Measurements from ENCODE around the gene MX2. TPM values are rescaled to one million over a fixed set of nuclear protein-coding genes. Genes with fewer than 3 reads are reported as not detected.

MX2 gene
- total RNA-seq, 1 experiment from 2014 or later, result 17.6 TPM

- peaks cover 12% of the 10 kb centered on the region for H3K36me3 Mint-ChIP-seq (ENCODE audit: insufficient read depth, unreplicated experiment)
- DNase-seq, result no peak
- intact Hi-C loops (cut with micrococcal nuclease; ENCODE audit: unreplicated experiment), result no loop called here
- no TSS peak for BruUV-seq (replicated peaks)
- CTCF ChIA-PET, result no interaction called here
- no peaks in the 10 kb centered on the region for H3K27me3 Mint-ChIP-seq (ENCODE audit: unreplicated experiment)
- no peaks in the 10 kb centered on the region for H3K4me1 Mint-ChIP-seq (ENCODE audit: low read depth, unreplicated experiment)
- H3K27ac Mint-ChIP-seq (ENCODE audit: unreplicated experiment), result no peak overlapping the region
- H3K9me3 Mint-ChIP-seq (ENCODE audit: low read depth, unreplicated experiment), result peaks cover 4% of the 10 kb centered on the region
- no peak overlapping the region for H3K4me3 Mint-ChIP-seq (ENCODE audit: low read depth, unreplicated experiment)
- no peak for TF ChIP-seq CTCF (IDR thresholded peaks at IDR 0.05; ENCODE audit: unreplicated experiment)
Observed at GRCh38 chr21:41438425-41439113, 76.7 kb downstream of the MX2 start.

GRCh38 chr21:41439248-41439647, 77.4 kb downstream of the MX2 start:
- CTCF ChIA-PET, result no interaction called here
- Mint-ChIP-seq H3K36me3 (ENCODE audit: insufficient read depth, unreplicated experiment) (peaks cover 12% of the 10 kb centered on the region), H3K27me3 (ENCODE audit: unreplicated experiment) (no peaks in the 10 kb centered on the region), H3K9me3 (ENCODE audit: low read depth, unreplicated experiment) (peaks cover 4% of the 10 kb centered on the region), H3K4me3 (ENCODE audit: low read depth, unreplicated experiment) (no peak overlapping the region), H3K27ac (ENCODE audit: unreplicated experiment) (no peak overlapping the region), H3K4me1 (ENCODE audit: low read depth, unreplicated experiment) (no peaks in the 10 kb centered on the region)
- no TSS peak for BruUV-seq (replicated peaks)
- intact Hi-C loops (cut with micrococcal nuclease; ENCODE audit: unreplicated experiment), result no loop called here
- TF ChIP-seq CTCF (IDR thresholded peaks at IDR 0.05; ENCODE audit: unreplicated experiment), result no peak
- DNase-seq, result no peak

- no peaks in the 10 kb centered on the region for H3K27me3 Mint-ChIP-seq (ENCODE audit: unreplicated experiment)
Observed at GRCh38 chr21:41441546-41441945, 79.7 kb downstream of the MX2 start.

GRCh38 chr21:41442481-41443186, 80.8 kb downstream of the MX2 start:
- CTCF ChIA-PET, result no interaction called here
- H3K36me3 Mint-ChIP-seq (ENCODE audit: insufficient read depth, unreplicated experiment), result peaks cover 5% of the 10 kb centered on the region
- no peak overlapping the region for H3K27ac Mint-ChIP-seq (ENCODE audit: unreplicated experiment)
- intact Hi-C loops (cut with micrococcal nuclease; ENCODE audit: unreplicated experiment), result no loop called here
- no peaks in the 10 kb centered on the region for H3K4me1 Mint-ChIP-seq (ENCODE audit: low read depth, unreplicated experiment)
- TF ChIP-seq CTCF (IDR thresholded peaks at IDR 0.05; ENCODE audit: unreplicated experiment), result no peak
- H3K9me3 Mint-ChIP-seq (ENCODE audit: low read depth, unreplicated experiment), result no peaks in the 10 kb centered on the region
- H3K27me3 Mint-ChIP-seq (ENCODE audit: unreplicated experiment), result no peaks in the 10 kb centered on the region
- H3K4me3 Mint-ChIP-seq (ENCODE audit: low read depth, unreplicated experiment), result no peak overlapping the region
- no TSS peak for BruUV-seq (replicated peaks)
- DNase-seq, result no peak

More at GRCh38 chr21:41441546-41441945, 79.7 kb downstream of the MX2 start:
- H3K27ac Mint-ChIP-seq (ENCODE audit: unreplicated experiment), result no peak overlapping the region
- peaks cover 1% of the 10 kb centered on the region for H3K36me3 Mint-ChIP-seq (ENCODE audit: insufficient read depth, unreplicated experiment)
- intact Hi-C loops (cut with micrococcal nuclease; ENCODE audit: unreplicated experiment), result no loop called here
- H3K4me1 Mint-ChIP-seq (ENCODE audit: low read depth, unreplicated experiment), result no peaks in the 10 kb centered on the region
- TF ChIP-seq CTCF (IDR thresholded peaks at IDR 0.05; ENCODE audit: unreplicated experiment), result no peak
- no TSS peak for BruUV-seq (replicated peaks)
- CTCF ChIA-PET, result no interaction called here
- DNase-seq, result no peak
- H3K9me3 Mint-ChIP-seq (ENCODE audit: low read depth, unreplicated experiment), result no peaks in the 10 kb centered on the region
- H3K4me3 Mint-ChIP-seq (ENCODE audit: low read depth, unreplicated experiment), result no peak overlapping the region

All from Calu3 (cell line).